ENCODE measurements around the gene PXDN. TPM values are rescaled to one million over a fixed set of nuclear protein-coding genes. Genes with fewer than 3 reads are reported as not detected.

The PXDN gene
- total and polyA plus RNA-seq, 2 of the 13 experiments (the other 11 are each of a cell fraction or from before 2014, with no cell fraction given), result not detected

GRCh38 chr2:1686784-1687105 lies 57.6 kb downstream of the PXDN start (continued):
- peak; percentile 73 for TF ChIP-seq CREB1 (IDR thresholded peaks at IDR 0.05)
- no peak for TF ChIP-seq CREB1 (CRISPR knock-in tag; IDR thresholded peaks at IDR 0.05)
- TF ChIP-seq KLF13 (CRISPR knock-in tag; IDR thresholded peaks at IDR 0.05), result no peak
- no peak for TF ChIP-seq ZNF788 (CRISPR knock-in tag; IDR thresholded peaks at IDR 0.05; ENCODE audit: borderline replicate concordance)
- no peak for TF ChIP-seq TEAD2 (CRISPR knock-in tag; IDR thresholded peaks at IDR 0.05)
- TF ChIP-seq ZFP36L1 (CRISPR knock-in tag; IDR thresholded peaks at IDR 0.05), result no peak
- TF ChIP-seq CERS6 (CRISPR knock-in tag; IDR thresholded peaks at IDR 0.05), result no peak
- no peak for TF ChIP-seq HNF4G (IDR thresholded peaks at IDR 0.05; ENCODE audit: borderline replicate concordance, low read depth, low read length)
- no peak for TF ChIP-seq HNF4G (CRISPR knock-in tag; IDR thresholded peaks at IDR 0.05; ENCODE audit: borderline replicate concordance, low read depth)

- Histone ChIP-seq H3K9ac (ENCODE audit: insufficient read depth, low read depth, low read length) (no peak overlapping the region), H4K20me1 (ENCODE audit: insufficient read depth, low read length) (no peaks in the 10 kb centered on the region), H3K27ac (ENCODE audit: extremely low read length, insufficient read depth, low read length) (no peak overlapping the region), H3K9me3 (ENCODE audit: low read length) (no peaks in the 10 kb centered on the region), H3K79me2 (ENCODE audit: insufficient read depth, low read length) (no peaks in the 10 kb centered on the region), H3K36me3 (replicated peaks in 1 of 2; ENCODE audit: control insufficient read depth in 1 of 2, insufficient read depth in 2 of 2, low read length in 2 of 2) (no peaks in the 10 kb centered on the region), H3K4me2 (ENCODE audit: low read depth, low read length) (no peak overlapping the region), H3K27me3 (ENCODE audit: control insufficient read depth in 1 of 2, insufficient read depth in 2 of 2, low read length in 2 of 2) (peaks cover 2 to 47% of the 10 kb centered on the region in 2 experiments), H3K4me1 (ENCODE audit: insufficient read depth, low read length) (no peaks in the 10 kb centered on the region), H2AFZ (ENCODE audit: low read length) (no peak overlapping the region), H3K4me3 (replicated peaks in 1 of 3; ENCODE audit: insufficient read depth in 1 of 3, low read depth in 2 of 3, low read length in 3 of 3) (no peak overlapping the region)
- 3% methylated on average over 17 of the region's 21 CpGs for WGBS (ENCODE audit: low lambda C conversion rate)
- no peak for FAIRE-seq
- ChIA-PET POLR2A (no interaction called here), CTCF (ENCODE audit: low intra/inter-chr PET ratio, low total read pairs) (no interaction called here)
- peak; percentile 55 for ATAC-seq
- DNase-seq (ENCODE audit: low spot score), result no peak
- intact Hi-C loops (cut with micrococcal nuclease; ENCODE audit: unreplicated experiment), result no loop called here
- in situ Hi-C loops (cut with HindIII; ENCODE audit: extremely low pct_ligation_motif_present, low pct_unique_long_range_greater_than_20kb), result no loop called here
- TF ChIP-seq CBX2 (IDR thresholded peaks at IDR 0.05; ENCODE audit: low read depth, low read length) (no peak), CBX2 (CRISPR knock-in tag; IDR thresholded peaks at IDR 0.05; ENCODE audit: low read depth) (no peak), ZNF569 (CRISPR knock-in tag; IDR thresholded peaks at IDR 0.05; ENCODE audit: borderline replicate concordance) (no peak), ZNF724P (CRISPR knock-in tag; IDR thresholded peaks at IDR 0.05; ENCODE audit: borderline replicate concordance) (no peak), ZIK1 (CRISPR knock-in tag; IDR thresholded peaks at IDR 0.05; ENCODE audit: borderline replicate concordance, low read depth) (no peak), STAT6 (CRISPR knock-in tag; IDR thresholded peaks at IDR 0.05; ENCODE audit: borderline replicate concordance) (no peak), MED1 (CRISPR knock-in tag; IDR thresholded peaks at IDR 0.05) (no peak), ZNF33B (CRISPR knock-in tag; IDR thresholded peaks at IDR 0.05) (no peak), BATF2 (CRISPR knock-in tag; IDR thresholded peaks at IDR 0.05) (no peak), ETS1 (CRISPR knock-in tag; IDR thresholded peaks at IDR 0.05) (no peak)
- no TSS peak for BruUV-seq (replicated peaks)
Measured at GRCh38 chr2:1685957-1686783, 58.1 kb downstream of the PXDN start.
